Raji (cell line): ENCODE data around the gene KLF16.

Experiments used
- POLR2A ChIP-seq: IDR thresholded peaks from 2 replicates; pipeline ENCODE4 v1.6.1; 2011; ENCODE audit warnings: low read depth, low read length, control low read depth; ENCODE audit not compliant: insufficient read depth

Gene KLF16

DNA sequence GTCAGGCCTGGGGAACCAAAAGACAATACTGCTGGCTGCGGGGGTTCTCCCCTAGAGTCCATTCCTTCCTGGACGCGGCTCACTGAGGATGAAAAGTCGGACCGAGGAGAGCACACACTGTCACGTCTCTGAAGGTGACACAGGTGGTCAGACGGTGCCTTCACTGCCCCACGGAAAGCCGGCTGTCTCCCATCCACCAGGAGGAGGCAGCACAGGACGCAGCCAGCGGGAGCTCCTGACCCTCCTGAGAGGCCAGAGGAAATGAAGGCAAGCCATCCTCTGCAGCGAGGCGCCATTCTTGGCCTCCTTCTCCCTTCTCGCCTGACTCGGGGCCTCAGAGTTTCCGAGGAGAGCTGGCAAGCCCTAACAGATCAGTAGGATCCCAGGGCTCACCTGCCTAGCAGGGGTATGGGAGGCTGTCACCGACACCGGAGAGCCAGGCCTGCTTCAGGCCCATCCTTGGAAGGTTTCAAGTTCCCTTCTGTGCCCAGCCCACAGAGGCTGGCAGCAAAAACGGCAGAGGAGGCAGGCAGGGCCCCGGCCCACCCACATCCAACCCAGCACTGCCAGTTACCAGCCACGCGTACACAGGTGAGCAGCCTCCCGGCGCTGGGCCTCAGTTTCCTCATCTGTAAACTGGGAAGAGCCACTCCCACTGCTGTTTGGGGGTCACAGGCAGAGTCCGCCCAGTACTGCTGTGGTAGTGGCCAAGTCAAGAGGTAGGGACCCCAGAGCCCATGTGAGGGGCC lies 19.6 kb downstream of the KLF16 start:
- no peak for TF ChIP-seq POLR2A

DNA sequence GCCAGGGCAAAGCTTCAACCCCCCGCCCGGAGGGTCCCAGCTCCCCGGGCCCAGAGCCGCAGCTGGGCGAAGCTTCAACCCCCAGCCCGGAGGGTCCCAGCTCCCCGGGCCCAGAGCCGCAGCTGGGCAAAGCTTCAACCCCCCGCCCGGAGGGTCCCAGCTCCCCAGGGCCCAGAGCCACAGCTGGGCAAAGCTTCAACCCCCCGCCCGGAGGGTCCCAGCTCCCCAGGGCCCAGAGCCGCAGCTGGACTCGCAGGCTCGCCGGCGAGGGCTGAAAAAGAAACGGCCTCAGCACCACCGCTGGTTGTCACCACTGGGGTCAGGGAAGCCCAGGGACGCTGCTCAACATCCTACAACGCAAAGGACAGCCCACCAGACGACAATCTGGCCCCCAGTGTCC lies 20.3 kb downstream of the KLF16 start:
- no peak for TF ChIP-seq POLR2A

DNA sequence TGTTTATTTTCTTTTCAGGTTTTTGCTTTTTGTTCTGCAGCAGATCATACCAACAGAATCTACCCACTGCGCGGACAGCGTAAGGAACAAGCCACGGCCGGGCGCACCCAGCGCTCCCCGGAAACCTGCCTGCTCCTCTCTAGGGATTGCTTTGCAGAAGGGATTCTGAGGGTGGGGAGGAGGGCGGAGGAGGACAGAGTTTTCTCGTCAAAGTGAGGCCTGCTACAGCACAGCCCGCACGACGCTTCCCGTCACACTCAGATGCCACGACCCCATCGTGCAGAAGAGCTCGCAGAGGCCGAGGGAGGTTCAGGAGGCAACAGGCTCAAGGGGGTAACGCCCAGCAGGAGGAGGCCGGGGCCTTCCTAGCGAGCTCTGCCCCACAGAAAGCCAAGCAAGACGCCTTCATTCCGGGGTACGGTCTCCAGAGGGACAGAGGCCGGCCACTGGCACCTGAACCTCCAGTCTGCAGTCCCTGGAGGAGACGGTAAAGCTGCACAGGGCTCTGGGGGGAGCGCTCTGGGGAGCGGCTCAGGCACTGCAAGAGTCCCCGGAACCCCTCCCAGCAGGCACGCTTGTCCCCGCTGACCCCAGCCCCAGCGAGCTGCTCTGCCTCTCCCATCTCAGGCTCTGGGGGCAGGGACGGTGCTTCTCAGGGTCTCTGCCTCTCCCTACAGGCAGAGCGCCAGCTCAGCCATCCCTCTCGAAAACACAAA lies 22.0 kb downstream of the KLF16 start:
- TF ChIP-seq POLR2A, result no peak

DNA sequence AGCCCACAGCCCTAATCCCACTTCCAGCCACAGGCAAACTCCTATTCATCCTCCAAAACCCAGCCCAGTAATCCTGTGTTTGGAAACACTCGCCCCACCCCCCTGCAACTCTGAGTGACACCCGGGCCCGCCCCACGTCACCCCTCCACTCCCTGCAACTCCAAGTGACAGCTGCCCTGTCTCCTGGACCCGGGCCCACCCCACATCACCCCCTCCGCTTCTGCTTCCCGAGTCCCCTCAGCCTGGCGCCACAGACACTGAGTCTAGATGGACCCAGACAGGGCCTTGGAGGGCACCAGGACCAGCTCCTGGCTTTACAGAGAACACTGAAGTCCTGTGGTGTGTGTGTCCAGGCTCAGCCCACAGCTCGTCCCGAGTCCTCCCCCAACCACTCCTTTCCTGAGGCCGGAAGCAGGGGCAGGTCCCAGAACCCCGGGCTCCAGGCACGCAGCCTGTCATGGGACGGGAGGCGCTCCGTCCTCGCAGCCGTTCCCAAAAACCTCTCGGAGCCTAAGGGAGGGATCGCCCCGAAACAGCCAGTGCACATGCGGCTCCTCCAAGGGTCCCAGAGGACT lies 22.8 kb downstream of the KLF16 start:
- no peak for TF ChIP-seq POLR2A

DNA sequence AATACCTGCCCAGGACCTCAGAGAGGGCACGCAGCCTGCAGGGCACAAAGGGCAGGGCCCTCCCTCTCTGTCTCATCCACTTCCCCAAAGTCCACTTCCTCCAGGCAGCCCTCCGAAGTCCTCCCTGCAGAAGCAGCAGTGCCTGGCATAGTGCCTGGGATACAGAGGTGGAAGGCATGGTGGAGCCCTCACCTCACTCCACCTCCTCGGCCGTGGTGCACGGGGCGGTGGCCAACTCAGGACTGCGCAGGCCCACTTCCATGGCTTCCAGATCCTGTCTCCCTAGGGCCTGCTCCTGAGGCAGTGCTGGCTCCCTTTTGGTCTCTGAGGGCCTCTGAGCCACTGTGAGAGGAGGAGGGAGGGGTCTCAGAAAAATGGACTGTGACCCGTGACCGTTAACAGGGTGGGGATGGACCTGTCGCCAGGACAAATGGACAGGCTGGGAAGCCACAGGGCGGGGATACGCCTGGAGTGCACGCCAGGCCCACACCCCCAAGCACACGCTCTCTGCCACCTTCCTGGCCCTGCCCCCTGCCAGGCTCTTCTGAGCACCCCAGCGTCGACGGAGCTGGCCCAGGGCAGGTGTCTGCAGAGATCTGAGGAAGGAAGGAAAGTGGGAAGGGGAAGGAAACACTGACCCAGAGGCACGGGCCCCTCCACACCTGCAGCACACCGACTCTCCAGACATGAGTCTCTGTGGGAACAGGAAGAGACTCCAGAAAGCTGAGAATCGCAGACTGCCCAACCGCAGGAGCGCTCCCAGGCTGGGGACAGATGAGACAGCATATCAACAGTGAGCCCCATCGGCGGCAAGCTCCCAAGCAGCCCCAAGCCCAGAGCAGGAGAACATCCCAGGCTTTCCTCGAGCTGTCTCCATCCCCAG lies 23.5 kb downstream of the KLF16 start:
- TF ChIP-seq POLR2A, result no peak

DNA sequence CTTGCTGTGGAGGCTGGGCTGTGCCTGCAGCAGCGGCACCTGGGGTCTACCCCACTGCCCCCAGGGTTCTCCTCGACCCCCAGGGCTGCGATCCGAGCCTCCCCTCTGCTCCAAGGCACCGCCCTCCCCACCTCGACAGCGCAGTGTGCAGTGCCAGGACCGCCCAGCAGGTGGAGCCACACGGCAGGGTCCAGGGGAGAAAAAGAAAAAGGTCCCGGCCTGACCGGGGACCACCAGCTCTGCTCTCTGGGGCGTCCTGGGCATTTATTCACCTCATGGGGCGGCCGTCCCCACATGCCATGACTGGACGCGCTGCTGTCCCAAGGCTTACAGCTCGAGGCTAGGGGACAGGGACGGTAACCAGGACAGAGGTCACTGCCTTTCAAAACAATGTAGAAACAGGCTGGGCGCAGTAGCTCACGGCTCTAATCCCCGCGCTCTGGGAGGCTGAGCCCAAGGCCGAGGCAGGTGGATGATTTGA lies 25.7 kb downstream of the KLF16 start:
- no peak for TF ChIP-seq POLR2A

DNA sequence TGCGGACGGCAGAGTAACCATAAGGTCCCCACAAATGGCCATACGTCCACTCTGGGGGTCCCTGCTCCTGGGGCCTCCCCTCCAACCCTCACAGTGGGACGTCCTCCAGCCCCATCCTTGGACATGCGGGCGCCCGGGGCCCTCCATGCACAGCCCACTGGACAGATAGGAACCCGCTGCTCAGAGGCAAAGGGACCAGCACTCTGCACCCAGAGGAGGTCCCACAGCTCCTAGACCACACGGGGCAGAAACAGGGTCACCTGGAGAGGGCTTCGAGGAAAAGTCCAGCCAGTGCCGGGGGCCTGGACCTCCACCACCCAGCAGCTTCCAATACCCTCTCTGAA lies 26.2 kb downstream of the KLF16 start:
- TF ChIP-seq POLR2A, result no peak

DNA sequence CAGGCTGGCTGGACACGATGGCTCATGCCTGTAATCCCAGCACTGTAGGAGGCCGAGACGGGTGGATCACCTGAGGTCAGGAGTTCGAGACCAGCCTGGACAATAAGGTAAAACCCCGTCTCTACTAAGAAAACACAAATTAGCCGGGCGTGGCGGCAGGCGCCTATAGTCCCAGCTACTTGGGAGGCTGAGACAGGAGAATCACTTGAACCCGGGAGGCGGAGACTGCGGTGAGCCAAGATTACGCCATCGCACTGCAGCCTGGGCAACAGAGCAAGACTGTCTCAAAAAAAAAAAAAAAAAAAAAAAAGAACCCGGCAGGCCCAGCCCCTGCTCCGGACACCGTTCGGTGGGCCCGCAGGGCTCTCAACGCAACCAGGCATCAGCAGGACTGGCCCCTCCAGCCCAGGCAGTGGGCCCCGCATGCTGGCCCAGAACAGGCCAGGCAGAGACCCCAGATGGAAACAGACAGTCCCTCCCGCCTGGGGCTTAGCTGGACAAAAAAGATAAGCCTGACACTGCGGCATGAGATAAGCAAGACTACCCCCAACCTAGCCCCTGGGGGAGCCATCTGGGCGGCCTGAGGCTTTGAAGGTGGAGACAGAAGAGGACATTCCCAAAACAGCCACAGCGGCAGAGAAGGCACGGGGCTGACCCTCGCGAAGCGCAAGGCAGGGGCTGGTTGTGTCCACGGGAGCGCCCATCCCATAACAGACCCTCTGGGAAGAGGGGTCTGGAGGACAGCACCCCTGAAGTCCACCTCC lies 26.7 kb downstream of the KLF16 start:
- no peak for TF ChIP-seq POLR2A

DNA sequence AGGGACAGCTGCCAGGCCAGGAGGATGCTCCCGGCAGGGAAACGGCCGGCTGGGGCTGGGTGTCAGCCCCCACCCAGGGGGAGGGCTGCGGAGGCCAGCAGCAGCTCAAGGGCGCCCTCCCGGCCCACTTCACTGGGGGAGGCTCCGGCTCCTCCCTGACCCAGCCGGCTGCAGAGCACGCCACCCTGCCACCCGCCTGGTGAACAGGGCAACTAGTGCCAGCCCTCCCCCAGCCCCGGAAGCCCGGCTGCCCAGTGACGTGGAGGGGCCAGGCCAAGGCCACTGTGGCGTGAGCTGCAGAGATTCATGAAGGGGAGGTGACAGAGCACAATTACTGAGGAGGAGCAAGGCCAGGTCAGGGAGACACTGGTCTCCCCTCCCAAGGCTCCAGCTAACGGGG lies 29.8 kb downstream of the KLF16 start:
- TF ChIP-seq POLR2A, result no peak

DNA sequence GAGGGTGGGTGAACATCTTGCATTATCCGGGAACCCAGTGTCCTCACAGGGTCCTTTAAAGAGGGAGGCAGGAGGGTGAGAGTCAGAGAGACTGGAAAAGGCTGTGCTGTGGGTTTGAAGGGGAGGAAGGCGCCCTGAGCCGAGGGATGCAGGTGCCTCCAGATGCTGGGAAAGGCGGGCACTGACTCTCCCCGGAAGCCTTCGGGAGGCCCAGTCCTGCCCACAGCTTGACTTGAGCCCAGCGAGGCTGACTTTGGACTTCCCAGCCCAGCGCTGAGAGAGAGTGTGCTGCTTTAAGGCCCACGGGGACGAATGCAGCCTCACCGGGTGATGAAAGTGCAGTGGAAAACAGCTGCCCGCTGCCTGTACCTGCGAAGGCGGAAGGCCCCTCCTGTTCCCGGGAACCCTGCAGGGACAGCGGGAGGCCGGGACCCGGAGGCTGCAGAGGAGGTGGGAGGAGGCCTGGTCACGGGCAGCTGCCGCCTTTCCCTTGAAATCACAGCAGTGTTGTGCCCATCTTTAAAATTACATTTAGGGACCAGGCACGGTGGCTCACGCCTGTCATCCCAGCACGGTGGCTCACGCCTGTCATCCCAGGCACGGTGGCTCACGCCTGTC lies 31.2 kb downstream of the KLF16 start:
- TF ChIP-seq POLR2A, result no peak

DNA sequence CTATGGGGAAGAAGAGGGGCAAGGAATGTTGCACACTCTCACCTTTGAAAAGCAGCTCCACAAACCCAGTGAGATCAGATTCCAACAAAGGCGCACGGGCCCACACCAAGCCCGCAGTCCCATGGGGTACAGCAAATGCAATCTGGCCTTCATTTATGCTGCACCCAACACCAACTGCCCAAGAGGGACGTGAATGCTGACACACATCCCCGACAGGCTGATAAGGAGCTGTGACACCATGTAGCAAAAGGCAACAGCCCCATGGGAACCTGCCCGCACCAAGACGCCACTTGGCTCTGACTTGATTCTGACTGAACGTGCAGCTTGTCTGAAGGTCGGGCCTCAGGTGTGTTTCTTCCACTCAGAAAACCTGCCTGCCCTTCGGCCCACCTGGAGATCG lies 32.4 kb downstream of the KLF16 start:
- TF ChIP-seq POLR2A, result no peak

DNA sequence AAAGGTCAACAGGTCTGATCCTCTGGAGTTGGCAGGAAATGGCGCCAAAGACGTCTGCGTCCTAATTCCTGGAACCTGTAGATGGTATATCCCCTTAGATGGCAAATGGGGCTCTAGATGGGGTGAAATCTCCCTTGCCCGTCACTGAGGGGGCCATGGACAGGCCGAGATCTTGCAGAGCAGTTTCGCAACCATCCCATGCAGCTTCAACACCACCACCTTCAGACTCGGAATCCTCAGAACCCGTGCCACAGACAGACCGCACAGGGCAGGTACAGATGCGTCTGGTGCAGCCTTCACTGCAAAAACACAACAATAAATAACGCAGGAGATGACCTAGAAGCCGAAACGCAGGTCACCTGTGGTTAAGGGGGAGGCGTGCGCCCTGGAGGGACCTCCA lies 32.8 kb downstream of the KLF16 start:
- no peak for TF ChIP-seq POLR2A

DNA sequence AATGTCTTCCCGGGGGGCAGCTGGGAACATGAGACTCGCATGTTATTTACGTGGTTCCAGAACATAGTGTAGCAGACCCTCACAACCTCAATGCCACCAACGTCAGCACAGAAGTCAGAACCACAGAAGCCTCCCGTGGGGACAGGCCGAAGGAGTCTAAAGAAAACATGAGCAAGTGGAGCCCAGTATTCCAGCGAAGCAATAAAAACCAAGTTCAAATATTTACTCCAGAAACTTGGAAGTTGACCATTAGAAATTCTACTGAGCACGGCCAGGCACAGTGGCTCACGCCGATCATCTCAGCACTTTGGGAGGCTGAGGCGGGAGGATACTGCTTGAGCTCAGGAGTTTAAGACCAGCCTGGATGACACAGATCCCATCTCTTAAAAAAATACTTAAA lies 33.4 kb downstream of the KLF16 start:
- no peak for TF ChIP-seq POLR2A
